Peyer's patch (tissue), 4 donors: Measurements from ENCODE around the gene KCNT1. TPM values are rescaled to one million over a fixed set of nuclear protein-coding genes. Genes with fewer than 3 reads are reported as not detected.

Experiments used
- DNase-seq, 3 donors: peaks; one replicate each; pipeline ENCODE4 v3.0.0-alpha.2; 2017 to 2019
- H3K27ac ChIP-seq, 4 donors: fragments of 200-600 bp; sonication (generic); one replicate each; pipeline ENCODE4 v1.5.1; 2016 to 2019
- H3K27me3 ChIP-seq, 2 donors: fragments of 200-600 bp; sonication (generic); one replicate each; pipeline ENCODE4 v1.5.1; 2019
- H3K36me3 ChIP-seq, 3 donors: fragments of 200-600 bp; sonication (generic); one replicate each; pipeline ENCODE4 v1.5.1; 2016 to 2019
- H3K4me1 ChIP-seq, 4 donors: fragments of 200-600 bp; sonication (generic); one replicate each; pipeline ENCODE4 v1.5.1; 2016 to 2019
- H3K4me3 ChIP-seq, 4 donors: fragments of 200-600 bp; sonication (generic); 1 replicate in 3 of 4; 2 replicates in 1 of 4; pipeline ENCODE4 v1.5.1; 2016 to 2019; ENCODE audit warnings: mild to moderate bottlenecking in 1 of 4
- H3K9me3 ChIP-seq, 4 donors: fragments of 200-600 bp; sonication (generic); one replicate each; pipeline ENCODE4 v1.5.1; 2016 to 2019; ENCODE audit warnings: mild to moderate bottlenecking in 1 of 4
- CTCF ChIP-seq, 6 experiments: fragments of 450-650 bp in 4 of 6; fragments of 200-600 bp in 2 of 6; sonication (generic) in 1 of 6; IDR thresholded peaks; one replicate each; pipeline ENCODE4 v1.5.1; 2017 to 2019; ENCODE audit warnings: antibody characterized with exemption in 6 of 6, mild to moderate bottlenecking in 3 of 6, moderate library complexity in 1 of 6
- POLR2A ChIP-seq, 2 donors: fragments of 450-650 bp; IDR thresholded peaks; one replicate each; pipeline ENCODE4 v1.5.1; 2017; ENCODE audit warnings: antibody characterized with exemption in 2 of 2, mild to moderate bottlenecking in 2 of 2, moderate library complexity in 2 of 2
- total RNA-seq, 4 donors: library from RNA; depleted of rRNA; stranded (reverse); fragments of >200 nt; gene quantifications; one replicate each; pipeline ENCODE4 v1.1.0, GENCODE V29; 2016

The KCNT1 gene
- total RNA-seq, 4 donors from 2014 or later = 0.27 TPM; not detected in 3

GRCh38 chr9:135697226-135697625 lies 4.8 kb upstream of the KCNT1 start:
- TF ChIP-seq POLR2A (IDR thresholded peaks at IDR 0.05) (no peak), CTCF (IDR thresholded peaks at IDR 0.05) (no peak)
- no peaks in the 10 kb centered on the region for H3K27me3 ChIP-seq
- no peak for DNase-seq
- H3K9me3 ChIP-seq = no peaks in the 10 kb centered on the region
- no peaks in the 10 kb centered on the region for H3K36me3 ChIP-seq
- H3K4me3 ChIP-seq = no peak overlapping the region
- peaks cover 0 to 9% (median 4%) of the 10 kb centered on the region in 4 donors for H3K4me1 ChIP-seq
- H3K27ac ChIP-seq = no peak overlapping the region

DNA sequence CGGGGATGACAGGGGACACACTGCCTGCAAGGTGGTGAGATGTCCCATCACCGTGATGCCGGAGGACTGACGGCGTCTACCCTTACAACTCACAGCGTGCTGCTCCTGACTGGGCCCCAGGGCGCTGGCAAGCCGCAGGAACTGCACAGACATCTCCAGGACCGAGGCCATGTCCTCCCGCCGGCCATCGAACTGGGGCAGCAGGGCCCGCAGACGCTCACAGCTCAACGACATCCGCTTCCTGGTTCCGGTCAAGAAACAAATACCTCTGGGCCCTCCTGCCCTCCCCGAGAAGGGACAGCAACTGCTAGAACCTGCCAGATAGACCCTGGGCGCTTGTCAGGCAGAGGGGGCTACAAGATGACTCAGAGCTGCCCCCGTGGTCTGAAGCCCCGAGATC lies 3.7 kb upstream of the KCNT1 start:
- Histone ChIP-seq H3K4me3 (no peak overlapping the region), H3K9me3 (no peaks in the 10 kb centered on the region), H3K27ac (no peak overlapping the region), H3K4me1 (peaks cover 0 to 13% (median 5%) of the 10 kb centered on the region in 4 donors), H3K27me3 (peaks cover 0 to 7% of the 10 kb centered on the region in 2 donors), H3K36me3 (no peaks in the 10 kb centered on the region)
- TF ChIP-seq POLR2A (IDR thresholded peaks at IDR 0.05) (no peak), CTCF (IDR thresholded peaks at IDR 0.05) (no peak)
- DNase-seq = no peak

GRCh38 chr9:135698767-135699166 lies 3.2 kb upstream of the KCNT1 start:
- Histone ChIP-seq H3K36me3 (no peaks in the 10 kb centered on the region), H3K4me1 (peaks cover 0 to 13% (median 5%) of the 10 kb centered on the region in 4 donors), H3K27ac (no peak overlapping the region), H3K4me3 (no peak overlapping the region), H3K27me3 (peaks cover 0 to 7% of the 10 kb centered on the region in 2 donors), H3K9me3 (no peaks in the 10 kb centered on the region)
- no peak for TF ChIP-seq CTCF (IDR thresholded peaks at IDR 0.05)
- no peak for TF ChIP-seq POLR2A (IDR thresholded peaks at IDR 0.05)
- DNase-seq = no peak

GRCh38 chr9:135699440-135699839 lies 2.5 kb upstream of the KCNT1 start, which contains the start of gene SOHLH1:
Gene SOHLH1, minus strand, starts transcription at chr9:135699481. Its CDS starts 14 bp downstream, at chr9:135699467.
- peaks cover 0 to 13% (median 5%) of the 10 kb centered on the region in 4 donors for H3K4me1 ChIP-seq
- H3K36me3 ChIP-seq = no peaks in the 10 kb centered on the region
- no peaks in the 10 kb centered on the region for H3K9me3 ChIP-seq
- H3K27me3 ChIP-seq = peaks cover 0 to 7% of the 10 kb centered on the region in 2 donors
- H3K4me3 ChIP-seq = no peak within 1 kb of the TSS
- DNase-seq = no peak
- H3K27ac ChIP-seq = no peak within 1 kb of the TSS
- TF ChIP-seq CTCF (IDR thresholded peaks at IDR 0.05) = no peak
- no peak for TF ChIP-seq POLR2A (IDR thresholded peaks at IDR 0.05)

DNA sequence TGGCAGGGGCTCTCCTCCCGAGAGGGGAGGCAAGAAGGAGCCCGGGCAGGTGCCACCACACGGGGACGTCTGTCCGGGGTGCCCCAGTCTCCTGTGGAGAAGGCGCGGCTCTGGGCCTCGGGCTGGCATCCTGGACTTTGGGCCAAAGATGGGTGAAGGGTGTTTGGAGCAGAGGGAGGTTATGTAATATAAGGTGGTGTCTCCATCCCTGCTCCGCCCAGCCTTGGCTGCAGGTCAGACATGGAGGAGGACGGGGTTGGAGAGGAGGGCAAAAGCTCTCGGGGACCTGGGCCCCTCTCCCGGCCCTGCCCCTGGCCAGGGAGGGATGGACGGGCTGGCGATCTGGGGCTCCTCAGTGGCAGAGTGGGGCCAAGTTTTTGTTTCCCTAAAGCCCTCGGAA lies 1.5 kb upstream of the KCNT1 start:
- Histone ChIP-seq H3K4me3 (no peak overlapping the region), H3K27ac (no peak overlapping the region), H3K36me3 (no peaks in the 10 kb centered on the region), H3K4me1 (peaks cover 0 to 13% (median 5%) of the 10 kb centered on the region in 4 donors), H3K27me3 (peaks cover 0 to 7% of the 10 kb centered on the region in 2 donors), H3K9me3 (no peaks in the 10 kb centered on the region)
- no peak for TF ChIP-seq POLR2A (IDR thresholded peaks at IDR 0.05)
- TF ChIP-seq CTCF (IDR thresholded peaks at IDR 0.05) = no peak
- no peak for DNase-seq
